HFF-Myc (cell line): ENCODE results near the gene LNPK.

ENCODE experiments used
- DNase-seq: peaks from one replicate; pipeline ENCODE4 v3.0.0-alpha.2; 2011; ENCODE audit warnings: low read depth; ENCODE audit errors: extremely low read depth
- H3K4me3 ChIP-seq: replicated peaks from 2 replicates; pipeline ENCODE4 v1.5.1; 2011; ENCODE audit warnings: low read depth, mild to moderate bottlenecking, control low read depth, low read length
- CTCF ChIP-seq: IDR thresholded peaks from 2 replicates; pipeline ENCODE4 v1.5.1; 2012; ENCODE audit warnings: mild to moderate bottlenecking, low read depth, low read length, control low read depth; ENCODE audit errors: missing control alignments

The LNPK gene

GRCh38 chr2:176024083-176024482 lies 22.0 kb upstream of the LNPK start:
- no peak overlapping the region for H3K4me3 ChIP-seq
- no peak for DNase-seq
- no peak for TF ChIP-seq CTCF

DNA sequence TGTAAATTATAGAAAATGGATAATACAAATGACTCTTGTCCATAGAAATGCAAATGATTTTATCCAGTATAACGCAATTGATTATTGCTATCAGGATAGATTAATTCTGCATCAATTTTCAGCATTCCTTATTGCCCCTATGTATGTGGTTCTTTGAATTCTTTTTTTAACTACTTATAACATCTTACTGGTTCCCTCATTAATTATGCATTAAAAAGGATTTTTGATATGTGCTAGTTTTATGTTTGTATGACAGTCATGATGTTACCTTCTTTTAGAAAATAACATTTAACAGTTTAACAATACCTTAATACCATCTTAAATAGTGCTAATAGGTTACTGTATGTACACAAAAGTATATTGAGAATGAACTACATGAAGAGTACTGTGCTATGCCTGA lies 20.0 kb upstream of the LNPK start:
- H3K4me3 ChIP-seq, result no peak overlapping the region
- DNase-seq, result no peak
- TF ChIP-seq CTCF, result no peak

- H3K4me3 ChIP-seq, result no peak overlapping the region
- TF ChIP-seq CTCF, result no peak
Measured at GRCh38 chr2:176020400-176020799, 18.3 kb upstream of the LNPK start.

GRCh38 chr2:176018708-176019107 lies 16.6 kb upstream of the LNPK start:
- no peak for TF ChIP-seq CTCF
- no peak for DNase-seq

More at GRCh38 chr2:176020400-176020799, 18.3 kb upstream of the LNPK start:
- DNase-seq, result no peak

DNA sequence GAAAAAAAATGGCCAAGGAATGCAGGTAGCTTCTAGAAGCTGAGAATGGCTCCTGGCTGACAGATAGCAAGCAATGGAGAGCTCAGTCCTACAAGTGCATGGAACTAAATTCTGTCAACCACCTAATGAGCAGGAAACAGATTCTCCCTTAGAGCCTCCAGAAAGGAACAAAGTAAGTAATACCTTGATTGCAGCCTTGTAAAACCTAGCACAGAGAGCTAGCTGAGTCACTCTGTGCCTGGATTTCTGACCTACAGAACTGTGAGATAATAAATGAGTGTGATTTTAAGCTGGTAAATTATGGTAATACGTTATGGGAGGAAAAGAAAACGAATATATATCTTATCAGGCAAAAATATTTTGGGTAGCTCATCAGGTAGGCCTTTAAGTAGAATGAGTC lies 7.4 kb upstream of the LNPK start:
- no peak overlapping the region for H3K4me3 ChIP-seq
- DNase-seq, result no peak
- no peak for TF ChIP-seq CTCF

More at GRCh38 chr2:176018708-176019107, 16.6 kb upstream of the LNPK start:
- no peak overlapping the region for H3K4me3 ChIP-seq

DNA sequence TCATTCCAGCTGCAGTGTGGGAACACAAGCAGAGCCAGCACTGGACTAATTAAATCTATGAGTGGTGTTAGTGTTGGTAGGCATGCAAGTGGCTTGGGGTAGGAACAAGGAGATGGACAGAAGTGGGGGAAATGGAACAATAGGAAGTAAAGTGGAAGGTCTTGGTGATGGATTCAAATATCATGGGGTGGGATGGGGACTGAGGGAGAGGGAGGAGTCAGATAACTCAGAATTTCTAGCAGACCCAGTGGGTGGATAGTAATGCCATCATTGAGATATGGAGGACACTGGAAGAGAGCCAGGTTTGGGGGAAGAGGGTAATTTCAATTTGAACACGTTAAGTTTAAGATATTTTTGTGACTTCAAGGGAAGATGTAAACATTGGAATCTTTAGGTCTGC lies 2.9 kb upstream of the LNPK start:
- TF ChIP-seq CTCF, result no peak
- DNase-seq, result no peak
- H3K4me3 ChIP-seq, result no peak overlapping the region

GRCh38 chr2:176003958-176004357 lies 1.9 kb upstream of the LNPK start:
- H3K4me3 ChIP-seq, result no peak overlapping the region
- TF ChIP-seq CTCF, result no peak
- DNase-seq, result no peak
